ENCODE data around the gene SEMA3E. TPM values are rescaled to one million over a fixed set of nuclear protein-coding genes. Genes with fewer than 3 reads are reported as not detected.

The SEMA3E gene
- total and polyA plus RNA-seq, 2 experiments from 2014 or later, result 0.32 to 0.35 TPM

DNA sequence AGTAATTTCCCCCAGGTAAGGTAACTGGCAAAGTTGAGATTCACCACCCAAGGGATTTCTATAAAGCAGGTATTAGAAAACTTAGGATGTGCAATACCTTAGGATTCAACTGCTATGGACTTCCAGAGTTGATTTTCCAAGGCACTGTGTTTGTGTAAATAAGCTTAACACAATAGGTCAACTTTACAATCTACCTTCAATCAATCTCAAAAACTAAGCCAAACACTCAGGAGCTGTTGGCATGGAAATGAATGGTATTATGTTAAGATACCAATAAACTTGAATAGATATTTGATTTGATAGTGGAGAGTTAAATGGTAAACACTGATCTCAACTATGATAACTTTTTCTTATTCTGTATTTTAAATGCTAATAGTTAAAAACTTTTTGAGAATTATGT is 762 bp upstream of the SEMA3E start:
- no peaks in the 10 kb centered on the region for H3K36me3 ChIP-seq (ENCODE audit: low read depth)
- no peaks in the 10 kb centered on the region for H3K27me3 ChIP-seq (replicated peaks; ENCODE audit: insufficient read depth)
- in situ Hi-C loops (cut with MboI), result loop anchor here (10.0 kb wide), 1 partner anchor 245 kb away; no protein-coding TSS in a partner anchor
- no peak overlapping the region for H3K9ac ChIP-seq
- no peaks in the 10 kb centered on the region for H3F3A ChIP-seq (ENCODE audit: insufficient read depth)
- DNase-seq, result no peak
- no peaks in the 10 kb centered on the region for H3K9me3 ChIP-seq (ENCODE audit: low read depth)
- H3K9me2 ChIP-seq (ENCODE audit: insufficient read depth), result no peaks in the 10 kb centered on the region
- no peak overlapping the region for H3K27ac ChIP-seq
- H3K4me3 ChIP-seq, result no peak overlapping the region
- H4K20me1 ChIP-seq (ENCODE audit: insufficient read depth), result no peaks in the 10 kb centered on the region
- H2AFZ ChIP-seq, result no peak overlapping the region
- peaks cover 5% of the 10 kb centered on the region; the same call in 1 of the 2 replicates for H3K4me1 ChIP-seq (ENCODE audit: insufficient read depth)
- TF ChIP-seq EZH2 (IDR thresholded peaks at IDR 0.05; ENCODE audit: insufficient read depth, poor library complexity, severe bottlenecking) (no peak), EZH2phosphoT487 (IDR thresholded peaks at IDR 0.05; ENCODE audit: insufficient read depth, low read depth) (no peak)
- H3K79me2 ChIP-seq (ENCODE audit: insufficient read depth), result no peaks in the 10 kb centered on the region
- no peak overlapping the region for H3K4me2 ChIP-seq (ENCODE audit: unreplicated experiment)

DNA sequence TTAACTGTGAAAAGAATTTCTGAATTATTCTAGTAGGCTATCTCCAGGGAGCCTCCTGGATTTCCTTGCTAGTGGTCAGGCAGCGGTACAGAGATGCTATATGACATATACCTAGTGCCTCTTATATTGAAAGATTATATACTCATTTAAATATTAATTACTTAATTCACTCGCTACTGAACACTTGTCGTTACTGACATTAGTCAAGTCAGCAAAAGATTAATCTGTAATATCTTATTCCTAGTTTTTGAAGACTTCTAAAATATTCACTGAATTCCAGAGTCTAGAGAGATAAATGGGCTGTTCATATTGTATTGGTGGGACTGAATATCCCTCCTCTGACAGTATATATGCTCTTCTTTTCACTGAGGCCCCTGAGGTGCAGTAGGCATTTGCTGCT is 2.9 kb downstream of the SEMA3E start:
- in situ Hi-C loops (cut with MboI), result no loop called here

DNA sequence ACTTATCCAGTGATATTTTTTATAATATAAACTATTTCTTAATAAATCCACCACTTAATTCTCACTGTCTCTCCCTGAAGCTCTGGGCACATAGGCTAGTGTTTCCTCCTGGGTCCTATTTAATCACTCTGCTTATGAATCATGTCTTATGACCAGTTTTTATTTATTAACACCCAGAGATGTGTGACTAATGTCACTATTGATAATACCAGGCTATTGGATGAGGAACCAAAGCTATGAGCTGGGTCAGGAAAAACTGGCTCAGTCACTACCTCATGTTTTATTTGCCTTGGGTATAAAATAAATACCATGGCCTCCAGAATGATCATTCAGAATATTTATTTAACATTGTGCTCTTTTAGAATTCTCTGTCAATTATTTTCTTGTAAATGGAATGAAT is 5.2 kb downstream of the SEMA3E start:
- Histone ChIP-seq H2AFZ (no peak overlapping the region), H3F3A (ENCODE audit: insufficient read depth) (no peaks in the 10 kb centered on the region), H3K79me2 (ENCODE audit: insufficient read depth) (no peaks in the 10 kb centered on the region), H4K20me1 (ENCODE audit: insufficient read depth) (no peaks in the 10 kb centered on the region), H3K9ac (no peak overlapping the region), H3K9me2 (ENCODE audit: insufficient read depth) (no peaks in the 10 kb centered on the region), H3K27ac (no peak overlapping the region), H3K9me3 (ENCODE audit: low read depth) (no peaks in the 10 kb centered on the region), H3K4me3 (no peak overlapping the region), H3K4me1 (ENCODE audit: insufficient read depth) (no peaks in the 10 kb centered on the region), H3K4me2 (ENCODE audit: unreplicated experiment) (no peak overlapping the region), H3K36me3 (ENCODE audit: low read depth) (no peaks in the 10 kb centered on the region), H3K27me3 (replicated peaks; ENCODE audit: insufficient read depth) (no peaks in the 10 kb centered on the region)
- no peak for TF ChIP-seq EZH2phosphoT487 (IDR thresholded peaks at IDR 0.05; ENCODE audit: insufficient read depth, low read depth)
- TF ChIP-seq EZH2 (IDR thresholded peaks at IDR 0.05; ENCODE audit: insufficient read depth, poor library complexity, severe bottlenecking), result no peak
- in situ Hi-C loops (cut with MboI), result no loop called here
- DNase-seq, result no peak

More for the DNA sequence above, 2.9 kb downstream of the SEMA3E start:
- Histone ChIP-seq H3K27me3 (replicated peaks; ENCODE audit: insufficient read depth) (no peaks in the 10 kb centered on the region), H3K27ac (no peak overlapping the region), H3K4me1 (ENCODE audit: insufficient read depth) (peaks cover 5% of the 10 kb centered on the region; the same call in 1 of the 2 replicates), H3K9me3 (ENCODE audit: low read depth) (no peaks in the 10 kb centered on the region), H3K79me2 (ENCODE audit: insufficient read depth) (no peaks in the 10 kb centered on the region), H3K36me3 (ENCODE audit: low read depth) (no peaks in the 10 kb centered on the region), H3K4me3 (no peak overlapping the region), H3K4me2 (ENCODE audit: unreplicated experiment) (no peak overlapping the region), H3K9ac (no peak overlapping the region), H2AFZ (no peak overlapping the region), H3F3A (ENCODE audit: insufficient read depth) (no peaks in the 10 kb centered on the region), H4K20me1 (ENCODE audit: insufficient read depth) (no peaks in the 10 kb centered on the region), H3K9me2 (ENCODE audit: insufficient read depth) (no peaks in the 10 kb centered on the region)
- TF ChIP-seq EZH2phosphoT487 (IDR thresholded peaks at IDR 0.05; ENCODE audit: insufficient read depth, low read depth) (no peak), EZH2 (IDR thresholded peaks at IDR 0.05; ENCODE audit: insufficient read depth, poor library complexity, severe bottlenecking) (no peak)
- no peak for DNase-seq
- 91 to 96% methylated on average over 3 of the region's 3 CpGs for WGBS, 2 experiments (ENCODE audit: low coverage in 1 of 2, low lambda C conversion rate in 2 of 2, missing lambda C conversion rate in 2 of 2)

DNA sequence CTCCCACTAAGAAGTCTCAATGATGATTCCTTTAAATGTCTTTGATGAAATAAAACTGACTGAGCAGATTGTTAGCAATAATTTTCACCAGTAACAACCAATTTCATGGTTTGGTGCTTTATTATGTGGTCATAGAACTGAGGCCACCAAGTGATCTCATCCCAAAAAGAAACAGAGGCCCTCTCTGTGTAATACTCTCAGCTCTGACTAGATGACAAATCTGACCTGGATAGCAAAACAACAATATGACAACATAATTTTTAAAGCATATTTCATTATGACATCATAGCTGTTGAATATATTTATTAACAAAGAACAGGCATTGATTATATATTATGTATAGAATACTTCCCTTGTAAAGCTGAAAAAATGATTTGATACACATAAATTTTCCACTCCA is 5.9 kb downstream of the SEMA3E start:
- TF ChIP-seq EZH2 (IDR thresholded peaks at IDR 0.05; ENCODE audit: insufficient read depth, poor library complexity, severe bottlenecking) (no peak), EZH2phosphoT487 (IDR thresholded peaks at IDR 0.05; ENCODE audit: insufficient read depth, low read depth) (no peak)
- Histone ChIP-seq H2AFZ (no peak overlapping the region), H3K36me3 (ENCODE audit: low read depth) (no peaks in the 10 kb centered on the region), H3F3A (ENCODE audit: insufficient read depth) (no peaks in the 10 kb centered on the region), H3K4me3 (no peak overlapping the region), H3K9me3 (ENCODE audit: low read depth) (no peaks in the 10 kb centered on the region), H3K9ac (no peak overlapping the region), H3K79me2 (ENCODE audit: insufficient read depth) (no peaks in the 10 kb centered on the region), H3K27me3 (replicated peaks; ENCODE audit: insufficient read depth) (no peaks in the 10 kb centered on the region), H3K4me1 (ENCODE audit: insufficient read depth) (no peaks in the 10 kb centered on the region), H3K27ac (no peak overlapping the region), H3K4me2 (ENCODE audit: unreplicated experiment) (no peak overlapping the region), H3K9me2 (ENCODE audit: insufficient read depth) (no peaks in the 10 kb centered on the region), H4K20me1 (ENCODE audit: insufficient read depth) (no peaks in the 10 kb centered on the region)
- DNase-seq, result no peak
- in situ Hi-C loops (cut with MboI), result no loop called here

DNA sequence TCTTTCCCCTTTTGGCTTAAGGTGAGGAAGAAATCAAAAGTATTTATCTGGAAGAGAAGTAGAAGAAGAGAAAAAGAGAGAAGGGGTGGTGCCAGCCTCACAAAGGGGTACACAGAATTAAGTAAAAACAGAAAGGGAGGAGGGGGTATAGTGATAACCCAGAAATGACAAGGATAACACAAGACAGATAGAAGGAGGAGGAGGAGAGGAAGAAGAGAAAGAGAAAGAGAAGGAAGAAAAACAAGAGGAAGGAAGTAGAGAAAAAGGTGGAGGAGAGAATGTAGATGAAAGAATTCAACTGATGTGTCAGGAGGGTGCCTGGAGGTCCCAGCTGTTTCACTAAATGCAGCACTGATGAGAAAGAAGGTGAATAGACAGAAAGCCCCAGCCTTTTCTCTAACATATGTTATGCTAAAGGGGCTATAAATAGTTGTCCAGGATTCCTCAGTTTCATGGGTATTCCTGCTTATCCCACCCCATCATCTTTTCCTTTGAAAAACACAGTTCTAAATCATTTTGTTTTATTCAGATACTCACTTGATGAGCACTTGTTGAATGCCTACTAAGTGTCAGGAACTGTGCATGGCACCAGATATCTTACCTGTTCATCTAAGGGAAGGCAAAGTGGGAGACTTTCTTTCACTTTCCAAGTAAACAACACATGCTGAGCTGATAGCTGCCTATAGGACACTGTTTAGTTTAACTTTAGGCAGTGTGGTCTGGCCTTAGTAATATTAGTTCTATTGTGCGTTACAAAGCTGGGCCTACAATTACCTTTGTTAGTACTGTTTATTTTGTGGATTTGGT is 8.0 kb downstream of the SEMA3E start:
- Histone ChIP-seq H3F3A (ENCODE audit: insufficient read depth) (no peaks in the 10 kb centered on the region), H3K9ac (no peak overlapping the region), H4K20me1 (ENCODE audit: insufficient read depth) (no peaks in the 10 kb centered on the region), H3K9me3 (ENCODE audit: low read depth) (no peaks in the 10 kb centered on the region), H3K4me1 (ENCODE audit: insufficient read depth) (no peaks in the 10 kb centered on the region), H3K27ac (no peak overlapping the region), H3K79me2 (ENCODE audit: insufficient read depth) (no peaks in the 10 kb centered on the region), H3K36me3 (ENCODE audit: low read depth) (no peaks in the 10 kb centered on the region), H3K4me2 (ENCODE audit: unreplicated experiment) (no peak overlapping the region), H3K9me2 (ENCODE audit: insufficient read depth) (no peaks in the 10 kb centered on the region), H2AFZ (no peak overlapping the region), H3K4me3 (no peak overlapping the region), H3K27me3 (replicated peaks; ENCODE audit: insufficient read depth) (no peaks in the 10 kb centered on the region)
- 68 to 74% methylated on average over 1 of the region's 1 CpG for WGBS, 2 experiments (ENCODE audit: low coverage in 1 of 2, low lambda C conversion rate in 2 of 2, missing lambda C conversion rate in 2 of 2)
- no peak for DNase-seq
- no peak for TF ChIP-seq EZH2phosphoT487 (IDR thresholded peaks at IDR 0.05; ENCODE audit: insufficient read depth, low read depth)
- TF ChIP-seq EZH2 (IDR thresholded peaks at IDR 0.05; ENCODE audit: insufficient read depth, poor library complexity, severe bottlenecking), result no peak
- in situ Hi-C loops (cut with MboI), result no loop called here
